Posterior cingulate gyrus (tissue), 11 donors: ENCODE data around the gene ALG8.
"Not testable (repeated sequence)": the region's sequence is repeated elsewhere in the genome, so short reads cannot be mapped to it uniquely, and the experiment has no call there.

ENCODE experiments used
- DNase-seq, 10 donors: peaks; one replicate each; pipeline versions ENCODE4 v3.0.0 to v3.0.0-alpha.2; 2020 to 2021; ENCODE audit warnings: mixed read lengths in 3 of 10
- intact Hi-C: fragments of 100-400 bp; cut with DNase I; formaldehyde crosslinking; loops from one replicate; pipeline ENCODE4 v1.15.1; 2023

The ALG8 gene

DNA sequence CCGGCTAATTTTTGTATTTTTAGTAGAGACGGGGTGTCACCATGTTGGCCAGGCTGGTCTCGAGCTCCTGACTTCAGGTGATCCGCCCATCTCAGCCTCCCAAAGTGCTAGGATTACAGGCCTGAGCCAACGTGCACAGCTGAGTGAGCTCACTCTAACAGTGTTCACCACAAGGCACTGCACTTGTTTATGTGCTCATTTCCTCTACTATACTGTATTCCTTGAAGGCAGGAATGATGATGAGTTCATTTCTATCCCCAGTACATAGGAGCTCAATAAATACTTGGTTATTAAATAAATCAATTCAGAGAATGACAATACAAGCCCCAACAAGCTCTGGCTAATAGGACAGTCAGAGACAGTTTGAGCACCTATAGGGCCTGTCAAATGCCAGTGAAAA lies 29.1 kb downstream of the ALG8 start:
- intact Hi-C loops = no loop called here
- no peak for DNase-seq

GRCh38 chr11:78109081-78110015 lies 30.1 kb downstream of the ALG8 start:
- intact Hi-C loops = no loop called here
- DNase-seq = peak in 3 of 10 donors; percentile 13 to 14 (median 13)

DNA sequence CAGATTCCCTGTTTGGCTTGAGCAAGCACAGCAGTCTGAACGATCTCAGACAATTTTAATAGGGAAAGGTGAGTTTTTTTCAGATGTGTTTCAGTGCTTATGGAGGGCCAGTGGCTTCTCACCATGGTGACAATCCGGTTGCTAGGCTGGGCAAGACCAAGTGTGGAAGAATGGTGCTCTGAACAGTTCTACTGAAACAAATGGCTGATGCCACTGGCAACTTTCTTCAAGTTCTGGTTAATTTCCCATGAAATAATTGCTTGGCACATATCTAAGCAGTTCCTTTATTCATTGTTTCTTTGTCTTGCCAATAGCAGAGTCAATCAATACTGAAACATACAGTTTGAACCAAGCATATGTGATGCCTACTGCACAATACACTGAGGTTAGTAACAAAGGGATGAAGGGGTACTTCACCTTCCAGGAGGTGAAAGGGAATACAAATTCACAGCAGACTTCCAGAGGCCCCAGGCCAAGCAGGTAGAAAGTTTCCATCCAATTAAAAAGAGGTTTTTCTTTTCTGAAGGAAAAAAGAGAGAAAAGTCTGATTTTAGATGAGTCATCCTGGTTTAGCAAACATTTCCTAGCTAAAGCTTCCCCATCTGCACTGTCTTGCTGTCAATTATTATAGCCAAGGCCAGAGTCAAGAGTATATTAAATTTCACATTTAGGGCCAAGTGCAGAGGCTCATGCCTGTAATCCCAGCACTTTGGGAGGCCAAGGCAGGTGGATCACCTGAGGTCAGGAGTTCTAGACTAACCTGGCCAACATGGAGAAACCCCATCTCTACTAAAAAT lies 38.6 kb downstream of the ALG8 start:
- DNase-seq = peak in 5 of 10 donors; percentile 10 to 85 (median 16)
- intact Hi-C loops = no loop called here

DNA sequence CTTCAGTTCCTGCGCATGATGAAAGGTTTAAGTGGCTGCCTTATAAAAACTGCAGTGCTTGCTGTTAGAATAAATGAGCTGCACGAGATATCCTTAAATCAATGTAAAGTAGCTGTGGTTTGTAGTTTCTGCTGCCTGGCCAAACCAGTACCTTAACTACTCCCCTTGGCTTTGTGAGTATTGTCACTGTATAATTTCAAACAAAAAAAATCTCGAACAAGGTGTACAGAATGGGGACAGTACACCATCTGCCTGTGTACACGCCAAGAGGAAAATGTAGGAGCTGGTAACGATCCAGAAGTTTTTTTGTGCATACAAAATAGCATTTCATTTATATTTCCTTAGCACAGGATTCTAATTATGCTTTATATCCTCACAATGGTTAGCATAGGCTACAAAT lies 39.2 kb downstream of the ALG8 start:
- DNase-seq = no peak
- intact Hi-C loops = no loop called here

GRCh38 chr11:78099666-78100065 lies 39.8 kb downstream of the ALG8 start:
- no peak for DNase-seq
- intact Hi-C loops = no loop called here

- DNase-seq = no peak
- intact Hi-C loops = no loop called here
These were observed 41.6 kb downstream of the ALG8 start for GRCh38 chr11:78097666-78098385.

- no peak for DNase-seq
These were observed 45.2 kb downstream of the ALG8 start for GRCh38 chr11:78094250-78094649.

DNA sequence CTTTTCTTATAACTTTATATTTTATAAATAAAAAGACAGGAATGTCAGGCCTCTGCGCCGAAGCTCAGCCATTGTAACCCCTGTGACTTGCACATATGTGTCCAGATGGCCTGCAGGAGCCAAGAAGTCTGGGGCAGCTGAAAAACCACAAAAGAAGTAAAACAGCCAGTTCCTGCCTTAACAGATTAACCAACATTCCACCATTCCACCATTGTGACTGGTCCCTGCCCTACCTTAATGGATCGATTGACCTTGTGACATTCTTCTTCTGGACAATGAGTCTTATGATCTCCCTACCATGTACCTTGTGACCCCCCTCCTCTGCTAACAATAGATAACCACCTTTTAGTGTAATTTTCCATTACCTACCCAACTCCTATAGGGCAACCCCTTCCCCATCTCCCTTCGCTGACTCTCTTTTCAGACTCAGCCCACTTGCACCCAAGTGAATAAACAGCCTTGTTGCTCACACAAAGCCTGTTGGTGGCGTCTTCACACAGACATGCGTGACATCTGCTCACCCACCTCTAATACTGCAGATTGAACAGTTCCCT lies 52.8 kb downstream of the ALG8 start:
- intact Hi-C loops, DNase-seq: not testable (repeated sequence)

More at GRCh38 chr11:78094250-78094649, 45.2 kb downstream of the ALG8 start:
- intact Hi-C loops = no loop called here

DNA sequence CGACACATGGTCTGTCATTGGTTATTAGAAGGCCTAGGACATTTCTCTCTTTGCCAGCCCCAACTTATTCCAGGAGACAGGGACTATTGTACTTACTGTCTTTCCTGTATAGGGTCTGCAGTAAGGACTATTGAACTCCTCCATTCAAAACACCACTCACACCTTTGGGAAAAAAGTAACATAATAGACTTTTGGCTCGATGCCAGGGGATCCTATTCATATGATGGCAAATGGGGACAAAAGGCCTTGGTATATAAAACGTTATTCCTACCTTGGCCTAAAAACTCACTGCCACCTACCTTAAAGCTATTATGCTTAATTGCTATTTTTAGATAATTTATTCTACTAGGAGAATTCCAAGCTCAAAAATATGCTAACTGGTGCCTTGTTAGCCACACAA lies 53.5 kb downstream of the ALG8 start:
- no peak for DNase-seq
- intact Hi-C loops = no loop called here

DNA sequence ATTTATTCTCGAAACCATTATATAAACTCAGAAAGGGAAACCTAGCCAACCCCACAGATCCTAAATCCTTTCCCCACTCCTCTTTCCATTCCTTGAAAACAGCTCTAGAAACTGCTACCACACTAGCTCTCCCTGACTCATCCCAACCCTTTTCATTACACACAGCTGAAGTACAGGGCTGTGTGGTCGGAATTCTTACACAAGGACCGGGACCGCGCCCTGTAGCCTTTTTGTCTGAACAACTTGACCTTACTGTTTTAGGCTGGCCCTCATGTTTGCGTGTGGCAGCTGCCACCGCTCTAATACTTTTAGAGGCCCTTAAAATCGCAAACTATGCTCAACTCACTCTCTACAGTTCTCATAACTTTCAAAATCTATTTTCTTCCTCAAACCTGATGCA lies 54.9 kb downstream of the ALG8 start:
- DNase-seq, intact Hi-C loops: not testable (repeated sequence)

GRCh38 chr11:78083021-78083420 lies 56.4 kb downstream of the ALG8 start:
- DNase-seq = no peak
- intact Hi-C loops = no loop called here

DNA sequence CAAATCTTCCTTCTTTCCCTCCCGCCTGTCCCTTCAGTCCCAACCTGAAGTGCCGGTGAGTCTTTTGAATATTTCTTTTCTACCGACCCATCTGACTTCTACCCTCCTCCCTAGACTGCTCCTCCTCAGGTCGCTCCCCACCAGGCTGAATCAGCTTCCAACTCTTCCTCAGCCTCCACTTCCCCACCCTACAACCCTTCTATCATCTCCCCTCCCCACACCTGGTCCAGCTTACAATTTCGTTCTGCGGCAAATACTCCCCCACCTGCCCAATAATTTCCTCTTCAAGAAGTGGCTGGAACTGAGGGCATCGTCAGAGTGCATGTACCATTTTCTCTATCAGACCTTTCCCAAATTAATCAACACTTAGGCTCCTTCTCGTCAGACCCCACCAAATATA lies 57.3 kb downstream of the ALG8 start:
- no peak for DNase-seq
- intact Hi-C loops = no loop called here

DNA sequence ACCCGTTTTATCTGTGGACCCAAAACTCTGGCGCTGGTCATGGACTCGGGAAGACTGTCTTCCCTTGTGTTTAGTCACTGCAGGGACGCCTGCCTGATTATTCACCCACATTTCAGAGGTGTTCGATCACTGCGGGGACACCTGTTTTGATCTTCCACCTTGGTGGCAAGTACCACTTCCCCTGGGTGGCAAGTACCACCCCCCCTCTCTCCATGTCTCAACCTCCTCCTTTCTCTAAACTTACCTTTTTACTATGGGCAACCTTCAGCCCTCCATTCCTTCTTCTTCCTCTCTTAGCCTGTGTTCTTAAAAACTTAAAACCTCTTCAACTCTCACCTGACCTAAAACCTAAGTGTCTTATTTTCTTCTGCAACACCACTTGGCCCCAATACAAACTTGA lies 57.8 kb downstream of the ALG8 start:
- DNase-seq = no peak
- intact Hi-C loops = no loop called here

DNA sequence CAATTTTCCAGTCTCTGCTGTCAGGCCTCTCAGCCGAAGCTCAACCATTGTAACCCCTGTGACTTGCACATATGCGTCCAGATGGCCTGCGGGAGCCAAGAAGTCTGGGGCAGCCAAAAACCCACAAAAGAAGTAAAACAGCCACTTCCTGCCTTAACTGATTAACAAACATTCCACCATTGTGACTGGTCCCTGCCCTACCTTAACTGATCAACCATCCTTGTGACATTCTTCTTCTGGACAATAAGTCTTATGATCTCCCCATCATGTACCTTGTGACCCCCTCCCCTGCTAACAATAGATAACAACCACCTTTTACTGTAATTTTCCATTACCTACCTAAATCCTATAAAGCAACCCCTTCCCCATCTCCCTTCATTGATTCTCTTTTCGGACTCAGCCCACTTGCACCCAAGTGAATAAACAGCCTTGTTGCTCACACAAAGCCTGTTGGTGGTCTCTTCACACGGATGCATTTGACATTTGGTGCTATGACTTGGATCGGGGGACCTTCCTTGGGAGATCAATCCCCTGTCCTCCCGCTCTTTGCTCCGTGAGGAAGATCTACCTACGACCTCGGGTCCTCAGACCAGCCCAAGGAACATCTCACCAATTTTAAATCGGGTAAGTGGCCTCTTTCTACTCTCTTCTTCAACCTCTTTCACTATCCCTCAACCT lies 58.5 kb downstream of the ALG8 start:
- intact Hi-C loops = no loop called here
- no peak for DNase-seq

DNA sequence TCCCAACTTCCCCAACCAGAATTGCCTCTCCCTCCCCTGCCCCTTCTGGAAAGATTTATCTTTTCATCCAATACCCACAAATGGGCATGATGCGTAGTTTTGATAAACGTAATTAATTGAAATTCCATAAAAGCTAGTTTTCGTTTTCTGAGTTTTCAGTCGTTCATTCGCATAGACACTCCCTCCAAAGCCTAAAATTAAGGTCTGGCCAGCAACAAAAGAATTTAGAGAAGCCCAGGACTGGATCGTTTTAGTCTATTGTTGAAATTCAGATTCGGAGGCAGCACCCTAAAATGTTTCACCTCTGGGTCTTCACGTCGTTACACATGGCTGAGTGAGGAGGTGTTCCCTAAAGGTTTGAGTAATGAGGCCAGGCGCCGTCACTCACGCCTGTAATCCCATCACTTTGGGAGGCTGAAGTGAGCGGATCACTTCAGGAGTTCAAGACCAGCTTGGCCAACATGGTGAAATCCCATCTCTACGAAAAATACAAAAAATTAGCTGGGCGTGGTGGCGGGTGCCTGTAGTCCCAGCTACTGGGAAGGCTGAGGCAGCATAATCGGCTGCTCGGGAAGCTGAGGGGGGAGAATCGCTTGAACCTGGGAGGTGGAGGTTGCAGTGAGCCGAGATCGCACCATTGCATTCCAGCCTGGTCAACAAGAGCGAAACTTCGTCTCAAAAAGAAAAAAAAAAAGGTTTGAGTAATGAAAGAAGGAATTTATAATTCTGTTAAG lies 59.2 kb downstream of the ALG8 start:
- no peak for DNase-seq
- intact Hi-C loops = no loop called here

GRCh38 chr11:78079232-78080083 lies 60.0 kb downstream of the ALG8 start, which contains the start of gene NDUFC2:
NDUFC2 (minus strand) TSS chr11:78079862; CDS start chr11:78079744, 118 bp downstream.
- intact Hi-C loops = no loop called here

DNA sequence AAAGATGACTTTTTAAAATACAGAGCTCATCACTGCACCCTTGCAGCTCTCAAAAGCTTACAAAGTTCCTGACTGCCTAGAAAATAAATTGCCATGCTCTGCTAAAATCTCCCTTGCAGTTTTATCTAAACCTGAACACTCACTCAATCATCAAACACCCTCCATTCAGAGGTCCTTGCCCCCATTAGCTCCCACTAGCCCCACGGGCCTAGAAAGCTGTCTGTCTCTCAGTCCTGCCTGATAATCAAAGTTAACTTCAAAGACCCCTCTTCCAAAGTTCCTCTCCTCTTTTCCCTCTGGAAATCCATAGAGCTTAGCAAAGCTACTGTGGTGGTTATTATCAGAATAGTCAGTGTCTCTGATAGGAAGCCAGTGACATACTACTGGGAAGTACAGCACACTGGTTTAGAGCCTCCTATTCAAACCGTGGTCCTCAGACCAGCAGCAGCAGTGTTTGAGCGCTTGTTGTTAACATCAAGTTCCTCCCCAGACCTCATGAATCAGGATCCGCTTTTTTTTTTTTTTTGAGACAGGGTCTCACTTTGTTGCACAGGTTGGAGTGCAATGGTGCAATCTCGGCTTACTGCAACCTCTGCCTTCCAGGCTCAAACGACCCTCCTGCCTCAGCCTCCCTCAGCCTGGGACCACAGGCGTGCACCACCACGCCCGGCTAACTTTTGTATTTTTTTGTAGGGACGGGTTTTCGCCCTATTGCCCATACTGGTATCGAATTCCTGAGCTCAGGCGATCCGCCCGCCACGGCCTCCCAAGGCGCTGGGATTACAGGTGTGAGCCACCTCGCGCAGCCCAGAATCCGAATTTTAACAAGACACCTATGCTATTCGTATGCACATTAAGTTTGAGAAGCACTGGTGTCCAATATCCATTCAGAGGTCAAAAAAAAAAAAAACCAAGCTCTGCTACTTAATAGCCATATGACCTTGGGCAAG lies 60.9 kb downstream of the ALG8 start:
- intact Hi-C loops = no loop called here
- no peak for DNase-seq

More at GRCh38 chr11:78079232-78080083, 60.0 kb downstream of the ALG8 start, which contains the start of gene NDUFC2:
- DNase-seq = peak; percentile 75 to 97 (median 84)
